Naive thymus-derived CD8-positive, alpha-beta T cell (primary cell): Measurements from ENCODE around the gene ASTN2. TPM values are rescaled to one million over a fixed set of nuclear protein-coding genes. Genes with fewer than 3 reads are reported as not detected.

Source experiments
- ATAC-seq, 2 donors: fragments of 150-1000 bp; cut with Tn5 transposase in 1 of 2; sonication (Bioruptor Pico), chemical (Tn5 transposase) in 1 of 2; 1 replicate in 1 of 2; 2 replicates in 1 of 2; pipeline ENCODE4 v1.10.0; 2021; ENCODE audit warnings: mild to moderate bottlenecking in 2 of 2, moderate library complexity in 2 of 2
- POLR2A ChIA-PET: fragments of 350-600 bp; sonication (Branson Sonifier 250); formaldehyde crosslinking; loops from one replicate; lab custom pipeline; 2021; ENCODE audit warnings: antibody characterized with exemption; lab: Charles Lee
- DNase-seq, 10 donors: peaks; one replicate each; pipeline versions ENCODE4 v3.0.0 to v3.0.0-alpha.2; 2020 to 2022
- H3K27ac Mint-ChIP-seq, 10 donors: one replicate each; pipeline ENCODE4 v1.8.0; 2020 to 2022; ENCODE audit warnings: mild to moderate bottlenecking in 10 of 10, mixed read lengths in 10 of 10, moderate library complexity in 4 of 10, inconsistent platforms in 1 of 10
- H3K27me3 Mint-ChIP-seq, 5 donors: one replicate each; pipeline ENCODE4 v1.8.0; 2021 to 2022; ENCODE audit warnings: mixed read lengths in 5 of 5
- H3K36me3 Mint-ChIP-seq, 3 donors: one replicate each; pipeline ENCODE4 v1.8.0; 2020 to 2022; ENCODE audit warnings: mixed read lengths in 3 of 3, mild to moderate bottlenecking in 2 of 3, inconsistent platforms in 1 of 3
- H3K4me1 Mint-ChIP-seq, 4 donors: one replicate each; pipeline ENCODE4 v1.8.0; 2021 to 2022; ENCODE audit warnings: mixed read lengths in 4 of 4
- H3K4me3 Mint-ChIP-seq, 10 donors: one replicate each; pipeline ENCODE4 v1.8.0; 2020 to 2022; ENCODE audit warnings: mild to moderate bottlenecking in 10 of 10, mixed read lengths in 10 of 10, moderate library complexity in 6 of 10, inconsistent platforms in 1 of 10
- H3K9me3 Mint-ChIP-seq, 9 donors: one replicate each; pipeline ENCODE4 v1.8.0; 2020 to 2022; ENCODE audit warnings: mixed read lengths in 9 of 9, mild to moderate bottlenecking in 3 of 9, inconsistent platforms in 1 of 9, moderate library complexity in 1 of 9
- polyA plus RNA-seq, 3 donors: library from polyadenylated mRNA; unstranded; fragments of 300-500 nt; fragmentation: Illumina TruSeq; gene quantifications; one replicate each; pipeline ENCODE4 v1.2.3, GENCODE V29; 2021
- total RNA-seq, 8 experiments: library from RNA in 2 of 8; stranded (reverse) in 2 of 8; gene quantifications; one replicate each; pipeline ENCODE4 v1.2.3 and lab custom pipeline; 2021 to 2026

ASTN2 gene
- total and polyA plus RNA-seq, 5 experiments from 2014 or later: 1.2 to 3.8 (median 3.2) TPM

DNA sequence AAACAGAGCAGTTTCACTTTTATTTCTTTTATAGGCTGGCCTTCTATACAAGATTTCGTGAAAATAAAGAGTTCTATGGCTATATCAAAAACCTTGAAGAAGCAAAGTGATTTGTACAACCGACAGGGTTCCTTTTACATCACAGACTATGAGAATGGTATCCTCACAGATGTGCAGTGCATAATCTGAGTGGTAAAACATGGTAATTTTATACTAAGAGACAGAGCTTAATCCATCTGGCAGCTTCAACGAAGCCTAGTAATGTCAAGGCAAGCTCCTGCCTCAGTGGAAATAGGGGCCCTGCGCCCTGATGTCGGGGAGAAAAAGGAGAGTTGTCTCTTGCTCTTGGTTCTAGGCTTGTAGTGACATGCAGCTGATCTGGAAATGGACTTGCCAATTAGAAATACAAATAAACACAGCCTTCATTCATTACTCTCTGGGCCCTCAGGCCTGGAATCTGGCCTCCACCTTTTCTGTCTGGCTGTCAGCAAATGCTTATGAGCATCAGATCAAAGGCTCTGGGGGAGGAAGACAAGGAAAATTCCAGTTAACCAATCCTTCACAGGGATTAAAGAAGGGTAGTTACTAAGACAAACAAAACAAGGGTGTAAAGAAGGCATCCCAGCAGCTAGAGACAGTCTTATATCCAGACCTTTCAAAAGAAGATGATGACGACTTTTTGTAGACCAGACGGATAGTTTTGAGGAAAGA is 761.4 kb downstream of the ASTN2 start:
- H3K27ac Mint-ChIP-seq: no peak overlapping the region
- DNase-seq (no peak), ATAC-seq (no peak)
- no peaks in the 10 kb centered on the region for H3K9me3 Mint-ChIP-seq
- peaks cover 0 to 21% (median 17%) of the 10 kb centered on the region in 3 donors for H3K36me3 Mint-ChIP-seq
- H3K4me3 Mint-ChIP-seq: no peak overlapping the region
- no peaks in the 10 kb centered on the region for H3K27me3 Mint-ChIP-seq
- POLR2A ChIA-PET: no interaction called here
- no peaks in the 10 kb centered on the region for H3K4me1 Mint-ChIP-seq

- Mint-ChIP-seq H3K27me3 (no peaks in the 10 kb centered on the region), H3K4me3 (no peak overlapping the region), H3K27ac (no peak overlapping the region), H3K36me3 (peaks cover 9 to 29% (median 17%) of the 10 kb centered on the region in 3 donors), H3K4me1 (no peaks in the 10 kb centered on the region), H3K9me3 (no peaks in the 10 kb centered on the region)
- no peak for ATAC-seq
- POLR2A ChIA-PET: no interaction called here
- DNase-seq: no peak
Measured at GRCh38 chr9:116647515-116647809, 767.4 kb downstream of the ASTN2 start.

GRCh38 chr9:116646661-116647514 is 768.0 kb downstream of the ASTN2 start:
- no peak overlapping the region for H3K27ac Mint-ChIP-seq
- POLR2A ChIA-PET: no interaction called here
- no peaks in the 10 kb centered on the region for H3K9me3 Mint-ChIP-seq
- H3K4me3 Mint-ChIP-seq: no peak overlapping the region
- H3K4me1 Mint-ChIP-seq: no peaks in the 10 kb centered on the region
- peaks cover 9 to 27% (median 17%) of the 10 kb centered on the region in 3 donors for H3K36me3 Mint-ChIP-seq
- ATAC-seq (no peak), DNase-seq (no peak)
- H3K27me3 Mint-ChIP-seq: no peaks in the 10 kb centered on the region

DNA sequence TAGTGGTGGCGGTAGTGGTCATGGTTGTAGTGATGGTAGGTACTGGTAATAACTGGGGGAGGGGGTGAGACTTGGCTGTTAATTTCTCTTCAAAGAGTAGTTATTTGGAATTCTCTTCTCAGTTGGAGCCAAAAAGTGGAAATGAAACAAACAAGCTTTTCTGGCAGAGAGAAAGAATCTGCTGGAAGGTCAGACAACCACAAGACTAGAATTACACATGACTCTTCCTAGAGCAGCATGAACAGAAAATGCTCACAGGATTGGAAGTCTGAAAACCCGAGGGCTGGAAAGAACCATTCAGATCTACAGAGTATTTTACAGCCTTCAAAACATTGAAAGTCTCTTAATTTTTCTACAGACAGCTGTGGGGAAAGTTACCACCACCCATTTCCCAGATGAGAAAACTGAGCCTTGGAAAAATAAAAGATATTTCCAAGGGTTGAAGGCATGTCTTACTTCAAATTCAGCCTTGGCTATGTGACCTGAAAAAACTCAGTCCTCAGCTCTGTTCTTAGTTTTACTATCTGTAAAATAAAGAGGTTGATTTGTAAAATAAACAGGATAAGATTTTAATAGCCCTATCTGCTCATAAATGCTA is 770.7 kb downstream of the ASTN2 start:
- no peaks in the 10 kb centered on the region for H3K27me3 Mint-ChIP-seq
- DNase-seq (no peak), ATAC-seq (no peak)
- POLR2A ChIA-PET: no interaction called here
- no peak overlapping the region for H3K27ac Mint-ChIP-seq
- H3K36me3 Mint-ChIP-seq: peaks cover 0 to 10% (median 9%) of the 10 kb centered on the region in 3 donors
- H3K4me1 Mint-ChIP-seq: no peaks in the 10 kb centered on the region
- no peaks in the 10 kb centered on the region for H3K9me3 Mint-ChIP-seq
- H3K4me3 Mint-ChIP-seq: no peak overlapping the region

DNA sequence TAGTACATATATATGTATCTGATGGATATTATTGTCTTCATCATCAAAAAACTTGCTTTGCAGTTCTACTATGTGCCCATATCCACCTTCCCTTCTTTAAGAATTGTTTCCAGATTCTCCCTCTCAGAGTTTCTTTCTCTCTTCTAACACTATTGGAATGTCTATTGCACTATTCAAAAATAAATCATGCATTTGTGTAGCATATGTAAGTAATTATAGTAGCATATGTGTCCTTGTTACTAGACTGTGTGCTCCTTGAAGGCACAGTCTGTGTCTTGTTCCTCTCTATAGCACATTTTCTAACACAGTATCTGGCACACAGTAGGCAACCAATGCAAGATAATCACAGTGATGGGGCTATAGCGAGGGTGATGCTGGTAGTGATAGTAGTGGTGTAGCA is 771.2 kb downstream of the ASTN2 start:
- peaks cover 0 to 10% (median 9%) of the 10 kb centered on the region in 3 donors for H3K36me3 Mint-ChIP-seq
- H3K4me3 Mint-ChIP-seq: no peak overlapping the region
- no peaks in the 10 kb centered on the region for H3K9me3 Mint-ChIP-seq
- H3K4me1 Mint-ChIP-seq: no peaks in the 10 kb centered on the region
- no peak for DNase-seq
- no peak overlapping the region for H3K27ac Mint-ChIP-seq
- POLR2A ChIA-PET: no interaction called here
- H3K27me3 Mint-ChIP-seq: no peaks in the 10 kb centered on the region
- ATAC-seq: no peak

DNA sequence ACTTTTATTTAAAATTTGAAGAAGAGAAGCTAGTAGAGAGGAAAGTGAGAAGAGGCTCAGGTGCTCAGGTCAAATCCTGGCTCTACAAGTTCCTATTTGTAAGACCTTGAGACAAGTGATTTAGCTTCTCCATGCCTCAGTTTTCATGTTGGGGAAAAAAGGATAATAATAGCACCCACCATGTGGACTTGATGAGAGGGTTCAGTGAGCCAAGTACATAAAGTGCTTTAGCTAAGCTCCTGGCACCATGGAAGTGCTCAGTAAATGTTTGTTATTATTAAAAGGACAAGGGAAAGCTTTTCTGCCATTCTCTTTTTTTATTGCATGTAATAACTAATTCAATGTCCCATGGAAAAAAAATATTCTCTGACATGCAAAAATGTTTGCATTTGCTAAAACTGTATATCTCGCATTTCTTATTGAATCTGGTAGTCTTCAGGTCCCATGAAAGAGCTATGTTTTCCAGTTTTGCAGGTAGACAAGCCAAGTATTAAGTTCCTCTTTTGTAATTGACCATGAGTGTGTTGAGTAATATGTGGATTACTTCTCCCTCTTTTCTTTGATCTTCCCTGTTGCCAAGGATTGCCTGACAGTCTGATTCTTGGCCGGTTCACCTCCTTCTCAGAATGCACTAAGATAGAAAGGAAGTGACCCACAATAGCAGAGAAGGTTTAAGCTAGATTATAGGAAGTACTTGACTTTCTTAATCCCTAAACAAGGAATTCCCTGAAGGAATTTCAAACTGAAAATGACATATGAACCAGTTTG is 773.4 kb downstream of the ASTN2 start:
- POLR2A ChIA-PET: no interaction called here
- Mint-ChIP-seq H3K9me3 (peaks cover 0 to 2% (median 0%) of the 10 kb centered on the region in 9 donors), H3K36me3 (peaks cover 0 to 22% (median 4%) of the 10 kb centered on the region in 3 donors), H3K4me3 (no peak overlapping the region), H3K4me1 (no peaks in the 10 kb centered on the region), H3K27ac (no peak overlapping the region), H3K27me3 (no peaks in the 10 kb centered on the region)
- no peak for DNase-seq
- ATAC-seq: no peak

GRCh38 chr9:116639251-116639741 is 775.6 kb downstream of the ASTN2 start:
- ATAC-seq: no peak
- no peak overlapping the region for H3K4me3 Mint-ChIP-seq
- H3K4me1 Mint-ChIP-seq: no peaks in the 10 kb centered on the region
- H3K9me3 Mint-ChIP-seq: peaks cover 0 to 3% (median 0%) of the 10 kb centered on the region in 9 donors
- no peak overlapping the region for H3K27ac Mint-ChIP-seq
- DNase-seq: no peak
- H3K27me3 Mint-ChIP-seq: no peaks in the 10 kb centered on the region
- POLR2A ChIA-PET: no interaction called here
- peaks cover 0 to 25% (median 4%) of the 10 kb centered on the region in 3 donors for H3K36me3 Mint-ChIP-seq

- Mint-ChIP-seq H3K4me3 (no peak overlapping the region), H3K27me3 (no peaks in the 10 kb centered on the region), H3K27ac (no peak overlapping the region), H3K9me3 (peaks cover 0 to 3% (median 0%) of the 10 kb centered on the region in 9 donors), H3K36me3 (peaks cover 5 to 32% (median 5%) of the 10 kb centered on the region in 3 donors), H3K4me1 (peaks cover 0 to 2% (median 0%) of the 10 kb centered on the region in 4 donors)
- POLR2A ChIA-PET: no interaction called here
- DNase-seq (no peak), ATAC-seq (no peak)
Measured at GRCh38 chr9:116635908-116636307, 778.9 kb downstream of the ASTN2 start.

- Mint-ChIP-seq H3K27me3 (no peaks in the 10 kb centered on the region), H3K9me3 (peaks cover 0 to 3% (median 0%) of the 10 kb centered on the region in 9 donors), H3K4me3 (no peak overlapping the region), H3K4me1 (peaks cover 0 to 2% (median 0%) of the 10 kb centered on the region in 4 donors), H3K36me3 (peaks cover 5 to 30% (median 5%) of the 10 kb centered on the region in 3 donors), H3K27ac (no peak overlapping the region)
- DNase-seq (no peak), ATAC-seq (no peak)
- POLR2A ChIA-PET: no interaction called here
Measured at GRCh38 chr9:116632990-116633838, 781.6 kb downstream of the ASTN2 start.

GRCh38 chr9:116629634-116630033 is 785.2 kb downstream of the ASTN2 start:
- DNase-seq (no peak), ATAC-seq (no peak)
- no peaks in the 10 kb centered on the region for H3K27me3 Mint-ChIP-seq
- H3K36me3 Mint-ChIP-seq: peaks cover 5 to 16% (median 10%) of the 10 kb centered on the region in 3 donors
- H3K4me3 Mint-ChIP-seq: no peak overlapping the region
- POLR2A ChIA-PET: no interaction called here
- peaks cover 0 to under 1% (median 0%) of the 10 kb centered on the region in 9 donors for H3K9me3 Mint-ChIP-seq
- no peak overlapping the region for H3K27ac Mint-ChIP-seq
- H3K4me1 Mint-ChIP-seq: peaks cover 0 to 2% (median 0%) of the 10 kb centered on the region in 4 donors

DNA sequence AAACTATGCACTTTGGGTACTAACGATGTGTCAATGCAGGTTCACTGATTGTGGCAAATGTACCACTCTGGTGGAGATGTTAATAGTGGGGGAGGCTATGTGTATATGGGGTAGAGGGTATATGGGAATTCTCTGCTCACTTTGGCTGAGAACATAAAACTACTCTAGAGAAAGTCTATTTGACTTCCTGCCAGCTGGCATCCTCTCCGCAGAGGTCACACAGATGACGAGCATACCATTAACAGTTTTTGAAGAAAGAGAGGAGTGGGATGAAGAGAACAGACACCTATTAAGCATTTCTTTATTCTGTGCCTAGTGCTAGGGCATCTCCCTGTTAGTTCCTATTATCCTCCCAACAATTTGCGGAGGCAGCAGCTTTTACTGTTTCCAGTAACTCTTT is 786.1 kb downstream of the ASTN2 start:
- Mint-ChIP-seq H3K4me1 (peaks cover 0 to 2% (median 0%) of the 10 kb centered on the region in 4 donors), H3K27me3 (no peaks in the 10 kb centered on the region), H3K4me3 (no peak overlapping the region), H3K27ac (no peak overlapping the region), H3K36me3 (peaks cover 5 to 11% (median 10%) of the 10 kb centered on the region in 3 donors), H3K9me3 (no peaks in the 10 kb centered on the region)
- ATAC-seq (no peak), DNase-seq (no peak)
- POLR2A ChIA-PET: no interaction called here

DNA sequence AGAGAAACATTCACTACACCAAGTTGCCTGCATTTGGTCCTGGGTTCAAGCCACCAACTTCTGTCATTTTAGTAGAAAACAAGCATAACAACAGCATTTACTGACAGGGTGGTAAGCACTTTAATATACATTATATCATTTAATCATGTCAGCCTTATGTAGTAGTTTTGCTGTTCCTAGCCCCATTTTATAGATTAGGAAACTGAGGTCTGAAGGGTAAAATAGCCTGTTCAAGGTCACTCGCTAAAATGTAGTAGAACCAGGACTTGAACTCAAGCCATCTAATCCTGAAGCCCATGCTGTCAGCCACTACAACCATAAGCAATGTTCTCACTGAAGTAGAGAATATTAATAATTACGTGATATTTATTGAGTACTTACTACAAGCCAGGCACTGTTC is 787.4 kb downstream of the ASTN2 start:
- Mint-ChIP-seq H3K4me1 (peaks cover 0 to 2% (median 0%) of the 10 kb centered on the region in 4 donors), H3K27ac (no peak overlapping the region), H3K9me3 (no peaks in the 10 kb centered on the region), H3K4me3 (no peak overlapping the region), H3K27me3 (no peaks in the 10 kb centered on the region), H3K36me3 (peaks cover 5 to 11% (median 10%) of the 10 kb centered on the region in 3 donors)
- ATAC-seq (no peak), DNase-seq (no peak)
- POLR2A ChIA-PET: no interaction called here
